Measurements from ENCODE around the gene ATG10. TPM values are rescaled to one million over a fixed set of nuclear protein-coding genes. Genes with fewer than 3 reads are reported as not detected.
"Not testable (repeated sequence)": the region's sequence is repeated elsewhere in the genome, so short reads cannot be mapped to it uniquely, and the experiment has no call there.

The ATG10 gene
- total RNA-seq, 6 experiments from 2014 or later: 3.7 to 4.8 (median 4.4) TPM

DNA sequence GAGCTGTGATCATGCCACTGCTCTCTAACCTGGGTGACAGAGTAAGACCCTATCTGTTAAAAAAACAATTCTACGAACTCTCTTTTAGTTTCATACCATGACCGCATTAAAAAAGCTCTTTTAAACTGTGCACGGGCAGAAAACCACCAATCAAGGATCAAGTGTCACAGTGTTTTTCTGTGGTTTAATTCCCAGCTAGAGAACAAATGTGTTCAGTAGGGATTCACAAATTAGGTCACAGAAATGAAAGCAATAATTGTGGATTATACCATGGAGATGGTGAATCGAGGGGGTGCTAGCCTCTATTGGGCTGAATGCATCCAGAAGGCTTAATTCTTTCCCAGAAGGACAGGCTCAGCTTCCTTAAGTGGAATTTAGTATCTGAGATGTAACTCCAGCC lies 79.1 kb downstream of the ATG10 start:
- Mint-ChIP-seq H3K36me3 (ENCODE audit: low read depth) (no peaks in the 10 kb centered on the region), H3K27me3 (ENCODE audit: insufficient read depth) (no peaks in the 10 kb centered on the region), H3K27ac (no peak overlapping the region), H3K9me3 (no peaks in the 10 kb centered on the region), H3K4me3 (no peak overlapping the region), H3K4me1 (ENCODE audit: low read depth) (peaks cover 10% of the 10 kb centered on the region)
- DNase-seq: no peak
- no peak for TF ChIP-seq CTCF (IDR thresholded peaks at IDR 0.05)

GRCh38 chr5:82054004-82054710 lies 82.3 kb downstream of the ATG10 start:
- TF ChIP-seq CTCF (IDR thresholded peaks at IDR 0.05): no peak
- H3K27ac Mint-ChIP-seq: no peak overlapping the region
- no peak for DNase-seq
- no peaks in the 10 kb centered on the region for H3K9me3 Mint-ChIP-seq
- H3K4me1 Mint-ChIP-seq (ENCODE audit: low read depth): peaks cover 7% of the 10 kb centered on the region
- H3K27me3 Mint-ChIP-seq (ENCODE audit: insufficient read depth): no peaks in the 10 kb centered on the region
- H3K4me3 Mint-ChIP-seq: no peak overlapping the region
- no peaks in the 10 kb centered on the region for H3K36me3 Mint-ChIP-seq (ENCODE audit: low read depth)

GRCh38 chr5:82057051-82057450 lies 85.2 kb downstream of the ATG10 start:
- DNase-seq: no peak
- H3K4me3 Mint-ChIP-seq: no peak overlapping the region
- H3K9me3 Mint-ChIP-seq: no peaks in the 10 kb centered on the region
- no peak for TF ChIP-seq CTCF (IDR thresholded peaks at IDR 0.05)
- no peaks in the 10 kb centered on the region for H3K36me3 Mint-ChIP-seq (ENCODE audit: low read depth)
- no peak overlapping the region for H3K27ac Mint-ChIP-seq
- peaks cover 7% of the 10 kb centered on the region for H3K4me1 Mint-ChIP-seq (ENCODE audit: low read depth)
- no peaks in the 10 kb centered on the region for H3K27me3 Mint-ChIP-seq (ENCODE audit: insufficient read depth)

DNA sequence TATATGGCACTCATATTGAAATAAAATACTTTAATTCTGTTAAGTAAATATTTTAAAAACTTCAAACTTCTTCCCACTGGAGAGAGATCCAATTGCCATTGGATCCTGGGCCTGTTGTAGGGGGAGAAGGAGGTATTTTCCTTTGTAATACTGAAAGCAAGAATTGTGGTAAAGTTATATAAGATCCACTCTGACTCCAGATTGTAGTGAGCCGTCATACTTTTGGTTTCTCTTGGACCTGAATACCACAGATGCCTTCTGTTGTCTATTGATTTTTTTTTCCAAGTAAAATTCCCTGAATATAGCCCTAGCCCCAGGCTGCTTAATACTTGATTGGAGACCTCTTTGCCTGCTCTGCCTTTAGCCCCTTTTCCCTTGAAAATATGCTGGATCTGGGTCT lies 86.9 kb downstream of the ATG10 start:
- H3K27ac Mint-ChIP-seq: no peak overlapping the region
- no peak overlapping the region for H3K4me3 Mint-ChIP-seq
- H3K27me3 Mint-ChIP-seq (ENCODE audit: insufficient read depth): no peaks in the 10 kb centered on the region
- no peak for DNase-seq
- H3K36me3 Mint-ChIP-seq (ENCODE audit: low read depth): no peaks in the 10 kb centered on the region
- peaks cover 7% of the 10 kb centered on the region for H3K4me1 Mint-ChIP-seq (ENCODE audit: low read depth)
- TF ChIP-seq CTCF (IDR thresholded peaks at IDR 0.05): no peak
- H3K9me3 Mint-ChIP-seq: no peaks in the 10 kb centered on the region

- no peaks in the 10 kb centered on the region for H3K36me3 Mint-ChIP-seq (ENCODE audit: low read depth)
- H3K27ac Mint-ChIP-seq: no peak overlapping the region
- H3K9me3 Mint-ChIP-seq: no peaks in the 10 kb centered on the region
- DNase-seq: no peak
- H3K4me1 Mint-ChIP-seq (ENCODE audit: low read depth): no peaks in the 10 kb centered on the region
- no peak for TF ChIP-seq CTCF (IDR thresholded peaks at IDR 0.05)
- no peaks in the 10 kb centered on the region for H3K27me3 Mint-ChIP-seq (ENCODE audit: insufficient read depth)
- H3K4me3 Mint-ChIP-seq: no peak overlapping the region
Measured at GRCh38 chr5:82066791-82067190, 95.0 kb downstream of the ATG10 start.

- H3K4me1 Mint-ChIP-seq (ENCODE audit: low read depth); DNase-seq; H3K36me3 Mint-ChIP-seq (ENCODE audit: low read depth); H3K27ac Mint-ChIP-seq; H3K27me3 Mint-ChIP-seq (ENCODE audit: insufficient read depth); H3K4me3 Mint-ChIP-seq; H3K9me3 Mint-ChIP-seq: not testable (repeated sequence)
Measured at GRCh38 chr5:82068042-82068441, 96.2 kb downstream of the ATG10 start.
